WI38 (cell line): ENCODE data around the gene ERBB2.
"Not testable (repeated sequence)": the region's sequence is repeated elsewhere in the genome, so short reads cannot be mapped to it uniquely, and the experiment has no call there.

ENCODE experiments used
- H3K4me3 ChIP-seq: 2 replicates; pipeline ENCODE4 v1.5.1; 2011; ENCODE audit warnings: low read depth, mild to moderate bottlenecking, control low read depth, low read length
- CTCF ChIP-seq: IDR thresholded peaks from 2 replicates; pipeline ENCODE4 v1.5.1; 2012; ENCODE audit warnings: low read depth, mild to moderate bottlenecking, control low read depth, low read length

Gene ERBB2

GRCh38 chr17:39761861-39762496 lies 62.1 kb downstream of the ERBB2 start:
- no peak for TF ChIP-seq CTCF
- no peak overlapping the region for H3K4me3 ChIP-seq

- no peak for TF ChIP-seq CTCF
- no peak overlapping the region for H3K4me3 ChIP-seq
These were observed 63.4 kb downstream of the ERBB2 start for GRCh38 chr17:39763051-39763820.

GRCh38 chr17:39764171-39764570 lies 64.3 kb downstream of the ERBB2 start:
- H3K4me3 ChIP-seq: not testable (repeated sequence)

GRCh38 chr17:39765175-39765574 lies 65.3 kb downstream of the ERBB2 start:
- TF ChIP-seq CTCF: no peak

GRCh38 chr17:39765766-39766165 lies 65.9 kb downstream of the ERBB2 start:
- H3K4me3 ChIP-seq: no peak overlapping the region
- TF ChIP-seq CTCF: no peak

More at GRCh38 chr17:39765175-39765574, 65.3 kb downstream of the ERBB2 start:
- no peak overlapping the region for H3K4me3 ChIP-seq

- no peak overlapping the region for H3K4me3 ChIP-seq
These were observed 67.3 kb downstream of the ERBB2 start for GRCh38 chr17:39767147-39767546.

GRCh38 chr17:39769974-39770587 lies 70.2 kb downstream of the ERBB2 start:
- TF ChIP-seq CTCF: no peak
- no peak overlapping the region for H3K4me3 ChIP-seq

More at GRCh38 chr17:39767147-39767546, 67.3 kb downstream of the ERBB2 start:
- TF ChIP-seq CTCF: no peak
